IMR-90 (cell line): ENCODE data around the gene ZCCHC3. TPM values are rescaled to one million over a fixed set of nuclear protein-coding genes. Genes with fewer than 3 reads are reported as not detected.

Experiments used
- ATAC-seq: fragments of 200-7000 bp; cut with Tn5 transposase; 2 replicates; pipeline ENCODE4 v1.9.1; 2020; ENCODE audit warnings: low read depth, mild to moderate bottlenecking, moderate library complexity
- BruUV-seq: library from RNA; stranded (reverse); fragments of 400-500 nt; replicated peaks from 2 replicates; lab custom pipeline; 2021; lab: Mats Ljungman, UMichigan
- CTCF ChIA-PET: fragments of 300-600 bp; formaldehyde crosslinking; extraction: SDS; loops from one replicate; lab custom pipeline; 2021; ENCODE audit warnings: antibody characterized with exemption; lab: Yijun Ruan, JAX
- POLR2A ChIA-PET: fragments of 300-600 bp; sonication (Branson Sonifier 250); formaldehyde crosslinking; loops from one replicate; lab custom pipeline; 2022; ENCODE audit warnings: antibody characterized with exemption; ENCODE audit not compliant: unreplicated experiment; lab: Charles Lee
- DNase-seq: peaks from one replicate; pipeline ENCODE4 v3.0.0; 2013
- H2AFZ ChIP-seq: replicated peaks from 2 replicates; pipeline ENCODE3; 2013; ENCODE audit warnings: low read length, mild to moderate bottlenecking; ENCODE audit not compliant: poor library complexity
- H2AK5ac ChIP-seq: 2 replicates; pipeline ENCODE4 v1.6.1; 2013; ENCODE audit warnings: low read depth, low read length, inconsistent platforms
- H2AK9ac ChIP-seq: replicated peaks from 2 replicates; pipeline ENCODE3; 2013; ENCODE audit warnings: mild to moderate bottlenecking, low read depth, low read length, moderate library complexity; ENCODE audit not compliant: poor library complexity
- H2BK120ac ChIP-seq: 2 replicates; pipeline ENCODE4 v1.6.1; 2013; ENCODE audit warnings: low read depth, low read length, inconsistent platforms
- H2BK15ac ChIP-seq: 3 replicates; pipeline ENCODE4 v1.6.1; 2013; ENCODE audit warnings: low read depth, low read length, inconsistent platforms
- H2BK20ac ChIP-seq: 2 replicates; pipeline ENCODE4 v1.6.1; 2013; ENCODE audit warnings: low read depth, mild to moderate bottlenecking, inconsistent platforms, low read length, moderate library complexity
- H2BK5ac ChIP-seq: 2 replicates; pipeline ENCODE4 v1.6.1; 2013; ENCODE audit warnings: mild to moderate bottlenecking, low read depth, low read length, inconsistent platforms; ENCODE audit not compliant: poor library complexity, severe bottlenecking
- H3K14ac ChIP-seq: replicated peaks from 2 replicates; pipeline ENCODE4 v1.6.1; 2013; ENCODE audit warnings: low read depth, low read length, inconsistent platforms
- H3K18ac ChIP-seq: 2 replicates; pipeline ENCODE4 v1.6.1; 2013; ENCODE audit warnings: low read depth, low read length, control low read depth
- H3K23ac ChIP-seq: 2 replicates; pipeline ENCODE4 v1.6.1; 2013; ENCODE audit warnings: low read depth, low read length, inconsistent platforms
- H3K27ac ChIP-seq: 2 replicates; pipeline ENCODE4 v1.5.1; 2013; ENCODE audit warnings: mild to moderate bottlenecking, control low read depth, low read length; ENCODE audit not compliant: insufficient read depth
- H3K27me3 ChIP-seq: 2 replicates; pipeline ENCODE4 v1.6.1; 2013; ENCODE audit warnings: low read length; ENCODE audit not compliant: control insufficient read depth, insufficient read depth
- H3K36me3 ChIP-seq: 2 replicates; pipeline ENCODE4 v1.6.1; 2013; ENCODE audit warnings: low read length, mixed read lengths; ENCODE audit not compliant: control insufficient read depth, insufficient read depth
- H3K4ac ChIP-seq: 2 replicates; pipeline ENCODE4 v1.6.1; 2013; ENCODE audit warnings: low read depth, low read length, inconsistent platforms
- H3K4me1 ChIP-seq: 2 replicates; pipeline ENCODE4 v1.6.1; 2013; ENCODE audit warnings: low read length, mixed read lengths; ENCODE audit not compliant: control insufficient read depth, insufficient read depth
- H3K4me2 ChIP-seq: 2 replicates; pipeline ENCODE4 v1.6.1; 2013; ENCODE audit warnings: low read depth, mild to moderate bottlenecking, control low read depth, low read length, moderate library complexity
- H3K4me3 ChIP-seq: 2 replicates; pipeline ENCODE4 v1.5.1; 2013; ENCODE audit warnings: low read depth, mild to moderate bottlenecking, control low read depth, low read length, moderate library complexity; ENCODE audit not compliant: insufficient read depth
- H3K56ac ChIP-seq: 2 replicates; pipeline ENCODE4 v1.6.1; 2013; ENCODE audit warnings: low read length, inconsistent platforms; ENCODE audit not compliant: insufficient read depth; ENCODE audit errors: extremely low read depth
- H3K79me1 ChIP-seq, 2 experiments: 2 replicates each; pipeline ENCODE4 v1.6.1; 2013; ENCODE audit warnings: low read length in 2 of 2, inconsistent platforms in 1 of 2, low read depth in 1 of 2
- H3K9ac ChIP-seq: 2 replicates; pipeline ENCODE4 v1.6.1; 2013; ENCODE audit warnings: low read depth, low read length, control low read depth
- H3K9me1 ChIP-seq: 2 replicates; pipeline ENCODE4 v1.6.1; 2013; ENCODE audit warnings: low read length, inconsistent platforms; ENCODE audit not compliant: insufficient read depth
- H3K9me3 ChIP-seq: 2 replicates; pipeline ENCODE4 v1.6.1; 2013; ENCODE audit warnings: low read length; ENCODE audit not compliant: control insufficient read depth, insufficient read depth
- H4K20me1 ChIP-seq: 2 replicates; pipeline ENCODE4 v1.6.1; 2013; ENCODE audit warnings: low read length, inconsistent platforms; ENCODE audit not compliant: insufficient read depth
- H4K5ac ChIP-seq: 2 replicates; pipeline ENCODE4 v1.6.1; 2013; ENCODE audit warnings: mild to moderate bottlenecking, low read depth, low read length, control low read depth
- H4K8ac ChIP-seq, 2 experiments: 2 replicates each; pipeline ENCODE4 v1.6.1; 2013; ENCODE audit warnings: low read depth in 2 of 2, low read length in 2 of 2, control low read depth in 1 of 2, inconsistent platforms in 1 of 2
- H4K91ac ChIP-seq: 2 replicates; pipeline ENCODE4 v1.6.1; 2013; ENCODE audit warnings: low read depth, low read length, inconsistent platforms; ENCODE audit not compliant: insufficient read depth
- BHLHE40 ChIP-seq: fragments of 150-350 bp; IDR thresholded peaks from 2 replicates; pipeline ENCODE4 v1.6.1; 2016; ENCODE audit warnings: mild to moderate bottlenecking, low read depth, low read length
- RAD21 ChIP-seq: IDR thresholded peaks from 2 replicates; pipeline ENCODE4 v1.6.1; 2012; ENCODE audit warnings: low read length, improper control_type of control experiment
- SMC3 ChIP-seq: fragments of 150-350 bp; IDR thresholded peaks from 2 replicates; pipeline ENCODE4 v1.6.1; 2016; ENCODE audit warnings: low read depth, mild to moderate bottlenecking, antibody characterized with exemption, low read length, moderate library complexity
- WGBS, 2 experiments: methylation state at CpG; one replicate each; pipeline versions ENCODE4 v1.1.5 to v1.1.7; 2013; ENCODE audit warnings: missing lambda C conversion rate in 2 of 2; ENCODE audit not compliant: insufficient read length in 1 of 2; ENCODE audit errors: extremely low coverage in 2 of 2; 5-methylcytosine and 5-hydroxymethylcytosine counted together
- dilution Hi-C: fragments of 300-500 bp; cut with HindIII; formaldehyde crosslinking; loops from one replicate; pipeline ENCODE4 v1.14.3; 2018; ENCODE audit warnings: low sequenced_read_pairs; ENCODE audit not compliant: unreplicated experiment
- in situ Hi-C: fragments of 300-500 bp; cut with MboI; formaldehyde crosslinking; loops from 3 replicates; pipeline ENCODE4 v1.14.3; 2019; ENCODE audit warnings: low sequenced_read_pairs, inconsistent platforms, mixed read lengths
- intact Hi-C: fragments of 100-400 bp; cut with micrococcal nuclease; formaldehyde crosslinking; loops from 2 replicates; pipeline ENCODE4 v1.10.0; 2022
- polyA plus RNA-seq, 3 experiments: library from polyadenylated mRNA; depleted of rRNA; stranded (reverse); fragments of >200 nt; gene quantifications; 2 replicates each; pipeline ENCODE4 v1.2.3, GENCODE V29; 2012; ENCODE audit warnings: low replicate concordance in 1 of 3
- total RNA-seq: library from RNA; depleted of rRNA; stranded (reverse); fragments of >200 nt; gene quantifications from 2 replicates; pipeline ENCODE4 v1.2.3, GENCODE V29; 2012
- TF ChIP-seq, protein P1 (sequence below): conservative IDR thresholded peaks from 2 replicates; pipeline ENCODE4 v1.5.1; 2012; ENCODE audit warnings: mild to moderate bottlenecking, low read depth, low read length, improper control_type of control experiment

ZCCHC3 gene
- total and polyA plus RNA-seq, 2 of the 4 experiments (the other 2 are of a cell fraction), result 8.2 to 10.9 TPM

DNA sequence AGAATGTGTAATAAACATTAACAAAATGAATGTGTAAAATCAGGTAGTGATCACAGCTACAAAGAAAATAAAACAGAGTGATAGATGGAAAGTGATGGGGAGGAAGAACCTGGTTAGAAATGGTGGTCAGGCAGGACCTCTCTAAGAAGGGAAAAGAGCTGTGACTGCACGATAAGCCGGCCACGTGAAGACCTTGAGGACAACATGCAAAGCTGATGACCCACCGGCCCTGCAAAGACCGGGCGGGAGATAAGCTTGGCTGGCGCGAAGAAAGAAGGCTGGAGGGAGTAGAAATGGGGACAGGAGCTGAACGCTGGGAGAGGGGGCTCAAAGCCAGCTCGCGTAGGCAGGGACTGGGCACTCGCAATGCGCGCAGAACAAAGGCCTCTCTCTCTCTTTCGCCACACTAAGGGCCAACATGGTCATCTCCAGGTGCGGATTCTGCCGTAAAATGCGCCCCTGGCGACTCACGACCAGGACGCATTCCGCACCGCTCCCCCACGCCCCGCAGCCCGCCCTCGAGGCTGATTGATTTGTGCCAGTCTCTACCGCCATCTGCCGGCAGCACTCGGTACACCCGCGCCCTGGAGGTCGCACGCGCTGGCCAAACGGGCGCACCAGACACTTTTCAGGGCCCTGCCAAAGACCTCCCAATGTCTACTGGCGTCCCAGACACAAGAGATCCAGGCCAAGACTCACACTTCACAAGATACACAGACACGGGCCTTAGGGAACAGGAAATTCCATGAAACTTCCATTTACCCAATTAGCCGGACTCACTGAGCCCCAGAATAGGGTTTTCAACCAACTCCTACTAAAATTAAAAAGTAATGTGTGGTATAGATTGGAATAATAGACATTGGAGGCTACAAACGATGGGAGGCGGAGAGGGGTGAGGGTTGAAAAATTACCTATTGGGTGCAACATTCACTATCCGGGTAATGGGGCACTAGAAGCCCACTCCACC lies 30.5 kb upstream of the ZCCHC3 start:
- Histone ChIP-seq H4K8ac (peak overlapping the region; percentile 85 to 92), H4K5ac (peak overlapping the region; percentile 24; the same call in 1 of the 2 replicates), H3K4me2 (peak overlapping the region; percentile 85), H2AK9ac (peak overlapping the region; percentile 88), H3K4ac (peak overlapping the region; percentile 71), H3K9ac (peak overlapping the region; percentile 71), H2BK120ac (peak overlapping the region; percentile 56), H2AK5ac (no peak overlapping the region), H3K18ac (no peak overlapping the region), H3K79me1 (no peaks in the 10 kb centered on the region), H3K4me3 (peak overlapping the region; percentile 50), H2BK20ac (no peak overlapping the region), H3K27ac (no peak overlapping the region), H4K91ac (peak overlapping the region; percentile 51; the same call in 1 of the 2 replicates), H3K14ac (peak overlapping the region; percentile 73), H3K27me3 (peaks cover 10% of the 10 kb centered on the region; the same call in 1 of the 2 replicates), H2BK5ac (no peak overlapping the region), H3K56ac (0 out of 2 replicates have a peak overlapping the region, but pooled peaks have one; percentile 17), H3K23ac (peak overlapping the region; percentile 72; the same call in 1 of the 2 replicates), H2BK15ac (no peak overlapping the region; the same call in 2 of the 3 replicates), H4K20me1 (no peaks in the 10 kb centered on the region), H3K4me1 (no peaks in the 10 kb centered on the region), H3K9me3 (no peaks in the 10 kb centered on the region), H3K9me1 (no peaks in the 10 kb centered on the region; the same call in 1 of the 2 replicates), H2AFZ (peak overlapping the region; percentile 96), H3K36me3 (0 out of 2 replicates have a peak, but pooled peaks cover 2% of the 10 kb centered on the region)
- DNase-seq, result peak; percentile 62
- ChIA-PET POLR2A (no interaction called here), CTCF (interaction anchor here (0.6 to 1.3 kb wide), 5 partner anchors 11 to 64 kb away, joined by 3 to 5 read pairs (median 4); no protein-coding TSS in a partner anchor)
- WGBS, 2 experiments, result 2% methylated on average over 16 of the region's 43 CpGs; no CpG with 5 or more reads in 1 of the 2 experiments
- no TSS peak for BruUV-seq
- peak; percentile 98 for ATAC-seq
- in situ Hi-C loops (no loop called here), dilution Hi-C loops (no loop called here), intact Hi-C loops (loop anchor here (2.0 kb wide), 2 partner anchors 58 to 64 kb away; no protein-coding TSS in a partner anchor)
- TF ChIP-seq BHLHE40 (no peak; the same call in 1 of the 2 replicates), SMC3 (peak; percentile 63), RAD21 (peak; percentile 82)
- TF ChIP-seq, protein P1, sequence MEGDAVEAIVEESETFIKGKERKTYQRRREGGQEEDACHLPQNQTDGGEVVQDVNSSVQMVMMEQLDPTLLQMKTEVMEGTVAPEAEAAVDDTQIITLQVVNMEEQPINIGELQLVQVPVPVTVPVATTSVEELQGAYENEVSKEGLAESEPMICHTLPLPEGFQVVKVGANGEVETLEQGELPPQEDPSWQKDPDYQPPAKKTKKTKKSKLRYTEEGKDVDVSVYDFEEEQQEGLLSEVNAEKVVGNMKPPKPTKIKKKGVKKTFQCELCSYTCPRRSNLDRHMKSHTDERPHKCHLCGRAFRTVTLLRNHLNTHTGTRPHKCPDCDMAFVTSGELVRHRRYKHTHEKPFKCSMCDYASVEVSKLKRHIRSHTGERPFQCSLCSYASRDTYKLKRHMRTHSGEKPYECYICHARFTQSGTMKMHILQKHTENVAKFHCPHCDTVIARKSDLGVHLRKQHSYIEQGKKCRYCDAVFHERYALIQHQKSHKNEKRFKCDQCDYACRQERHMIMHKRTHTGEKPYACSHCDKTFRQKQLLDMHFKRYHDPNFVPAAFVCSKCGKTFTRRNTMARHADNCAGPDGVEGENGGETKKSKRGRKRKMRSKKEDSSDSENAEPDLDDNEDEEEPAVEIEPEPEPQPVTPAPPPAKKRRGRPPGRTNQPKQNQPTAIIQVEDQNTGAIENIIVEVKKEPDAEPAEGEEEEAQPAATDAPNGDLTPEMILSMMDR, result peak; percentile 89
